ENCODE measurements around the gene CITED1. TPM values are rescaled to one million over a fixed set of nuclear protein-coding genes. Genes with fewer than 3 reads are reported as not detected.

Gene CITED1
- total RNA-seq, 1 donor from 2014 or later: not detected

- DNase-seq (ENCODE audit: low spot score) (no peak), ATAC-seq (peak; percentile 53)
Observed at GRCh38 chrX:72309297-72310071, 3.8 kb upstream of the CITED1 start.

- DNase-seq (ENCODE audit: low spot score) (peak; percentile 60), ATAC-seq (peak; percentile 76)
Observed at GRCh38 chrX:72308566-72309296, 3.0 kb upstream of the CITED1 start.

DNA sequence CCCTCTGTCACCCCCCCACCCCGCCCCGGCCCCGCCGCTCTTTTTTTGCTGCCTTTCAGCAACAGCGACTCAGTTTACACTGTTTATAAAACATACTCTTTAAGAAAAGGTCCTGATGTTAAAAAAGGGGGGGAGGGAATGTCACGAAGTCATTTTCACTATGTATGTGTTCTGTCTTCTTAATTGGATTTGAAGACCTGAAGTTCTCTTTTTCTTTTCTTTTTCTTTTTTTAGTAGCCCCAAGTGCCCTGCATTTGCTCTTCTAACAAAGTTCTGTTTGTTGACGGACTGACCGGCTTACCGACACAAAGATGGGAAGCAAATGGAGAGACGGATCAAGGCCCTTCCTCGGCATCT is 2.5 kb upstream of the CITED1 start:
- DNase-seq (ENCODE audit: low spot score) (no peak), ATAC-seq (no peak)

- DNase-seq (ENCODE audit: low spot score) (no peak), ATAC-seq (no peak)
Observed at GRCh38 chrX:72307646-72308051, 1.9 kb upstream of the CITED1 start.

DNA sequence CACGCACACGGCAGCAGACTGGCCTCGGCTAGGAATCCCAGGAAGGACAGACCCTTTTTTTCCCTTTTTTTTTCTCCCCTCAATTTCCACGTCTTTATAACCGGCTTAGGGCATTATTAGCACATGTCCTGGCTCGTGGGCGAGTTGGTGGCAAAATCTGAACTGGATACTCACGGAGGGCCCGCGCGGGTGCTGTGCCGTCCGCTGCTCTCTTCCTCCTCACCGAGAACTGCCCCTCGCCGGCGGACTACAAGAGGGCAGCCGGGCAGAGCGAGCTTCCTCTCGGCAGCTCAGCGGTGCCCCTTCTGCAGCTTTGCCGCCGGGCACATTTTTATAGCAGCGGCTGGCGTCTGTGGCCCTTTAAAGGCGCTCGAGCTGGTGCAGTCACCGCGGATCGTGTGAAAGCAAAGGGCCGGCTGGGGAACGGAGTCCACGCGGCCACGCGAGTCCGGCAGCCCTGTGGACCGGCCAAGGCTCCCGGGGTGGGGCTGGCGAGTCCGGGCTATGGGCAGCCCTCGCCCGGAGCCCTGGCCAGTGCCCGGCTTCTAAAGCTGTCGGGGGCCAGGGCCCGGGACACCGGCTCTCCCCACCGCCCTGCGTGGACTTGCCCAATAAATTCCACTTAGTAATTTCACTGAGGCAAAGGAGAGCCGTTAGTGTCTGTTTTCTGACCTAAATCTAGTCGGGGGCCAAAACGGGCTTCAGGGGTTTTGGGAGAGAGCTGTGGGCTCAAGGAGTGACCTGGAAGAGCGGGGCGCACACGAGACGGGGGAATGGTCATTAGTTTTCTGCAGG is 1.3 kb upstream of the CITED1 start:
- ATAC-seq: peak; percentile 82
- peak; percentile 57 for DNase-seq (ENCODE audit: low spot score)

- peak; percentile 7 for ATAC-seq
- no peak for DNase-seq (ENCODE audit: low spot score)
Observed at GRCh38 chrX:72306085-72306801, 529 bp upstream of the CITED1 start.

GRCh38 chrX:72304877-72305276 is 837 bp downstream of the CITED1 start:
- DNase-seq (ENCODE audit: low spot score) (no peak), ATAC-seq (no peak)

GRCh38 chrX:72301781-72302180 is 3.9 kb downstream of the CITED1 start:
- ATAC-seq (no peak), DNase-seq (ENCODE audit: low spot score) (no peak)

DNA sequence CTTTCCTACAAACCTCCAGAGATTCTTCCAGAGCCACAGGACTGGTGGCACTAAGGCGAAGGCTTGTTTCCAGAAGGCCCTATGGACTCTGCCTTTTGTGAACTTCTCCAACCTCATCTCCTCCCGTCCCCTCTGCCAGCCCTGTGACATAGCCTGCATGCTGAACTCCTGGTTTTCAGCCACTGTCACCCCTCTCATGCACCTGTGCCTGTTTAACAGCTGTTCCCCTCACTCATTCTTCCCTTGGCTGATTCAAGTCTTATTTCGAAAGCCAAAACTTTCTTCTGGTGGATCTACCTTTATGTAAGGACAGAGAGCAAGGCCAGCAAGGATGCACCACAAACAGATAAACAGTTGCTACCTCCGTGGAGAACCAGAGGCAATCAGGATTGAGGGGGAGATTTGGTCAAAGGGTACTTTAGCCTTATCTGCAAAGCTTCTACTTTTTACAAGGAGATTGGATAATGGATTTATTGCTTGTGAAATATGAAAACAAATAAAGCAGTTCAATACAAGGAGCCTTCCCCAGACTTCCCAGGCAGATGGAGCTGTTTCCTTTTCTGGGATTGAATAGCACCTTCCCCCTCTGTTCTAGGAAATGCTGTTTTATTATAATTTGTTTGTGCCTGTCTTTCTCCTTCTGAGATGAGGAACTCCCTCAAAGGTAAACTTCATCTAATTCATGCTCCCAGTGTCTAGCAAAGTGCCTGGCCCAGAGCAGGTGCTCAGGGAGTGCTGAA is 5.7 kb downstream of the CITED1 start:
- DNase-seq (ENCODE audit: low spot score) (no peak), ATAC-seq (no peak)

DNA sequence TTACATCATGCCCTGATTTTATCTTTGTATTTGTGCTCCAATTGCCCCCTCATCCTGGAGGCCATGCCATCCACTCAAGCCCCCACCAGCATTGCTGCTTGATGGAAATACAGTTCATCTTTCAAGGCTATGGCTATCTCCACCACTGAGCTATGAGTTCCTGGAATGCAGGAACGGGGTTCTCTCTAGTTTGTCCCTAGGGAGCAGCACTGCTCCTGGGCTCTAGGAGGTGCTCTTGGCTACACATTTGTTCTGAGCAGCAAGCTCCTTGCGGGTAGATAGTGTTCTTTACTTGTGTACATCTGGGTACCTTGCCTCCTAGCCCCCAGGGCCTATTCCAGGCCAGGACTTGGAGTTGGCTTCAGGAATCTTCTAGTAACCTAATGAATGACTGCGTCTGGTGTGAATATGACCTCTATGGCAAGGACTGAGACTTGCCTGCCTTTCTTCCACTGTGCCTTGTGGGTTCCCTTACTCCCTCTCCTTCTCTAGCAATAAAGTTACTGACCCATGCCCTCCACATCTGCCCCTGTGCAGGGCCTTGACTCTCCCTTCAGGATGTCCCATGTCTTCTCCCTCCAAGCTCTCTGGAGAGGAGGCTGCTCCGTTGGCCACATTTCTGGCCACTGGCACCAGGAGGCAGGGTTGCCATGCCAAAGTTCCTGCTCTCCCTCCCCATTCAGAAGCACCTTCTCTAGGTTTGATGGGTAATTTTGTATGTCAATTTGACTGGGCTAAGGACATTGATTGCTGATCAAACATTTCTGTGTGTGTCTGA is 7.6 kb downstream of the CITED1 start:
- ATAC-seq (peak; percentile 82), DNase-seq (ENCODE audit: low spot score) (no peak)

DNA sequence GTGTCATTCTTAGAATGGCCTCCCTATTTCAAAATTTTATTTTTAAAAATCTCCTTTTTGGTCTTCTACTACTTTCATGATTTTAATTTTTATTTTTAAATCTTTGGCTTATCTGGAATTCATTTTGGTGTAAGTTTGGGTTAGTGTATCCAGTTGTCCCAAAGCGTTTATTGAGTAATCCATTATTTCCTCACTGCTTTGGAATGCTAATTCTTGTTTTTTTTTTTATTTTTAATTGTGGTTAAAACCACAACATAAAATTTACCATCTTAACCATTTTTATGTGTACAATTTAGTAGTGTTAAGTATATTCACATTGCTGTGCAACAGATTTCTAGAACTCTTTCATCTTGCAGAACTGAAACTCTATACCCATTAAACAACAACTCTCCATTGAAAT is 8.7 kb downstream of the CITED1 start:
- no peak for ATAC-seq
- no peak for DNase-seq (ENCODE audit: low spot score)

- no peak for ATAC-seq
- DNase-seq (ENCODE audit: low spot score): no peak
Observed at GRCh38 chrX:72295745-72296144, 10.0 kb downstream of the CITED1 start.

- DNase-seq (ENCODE audit: low spot score): no peak
- ATAC-seq: no peak
Observed at GRCh38 chrX:72294497-72294896, 11.2 kb downstream of the CITED1 start.

GRCh38 chrX:72282302-72282701 is 23.4 kb downstream of the CITED1 start:
- ATAC-seq (no peak), DNase-seq (ENCODE audit: low spot score) (no peak)

DNA sequence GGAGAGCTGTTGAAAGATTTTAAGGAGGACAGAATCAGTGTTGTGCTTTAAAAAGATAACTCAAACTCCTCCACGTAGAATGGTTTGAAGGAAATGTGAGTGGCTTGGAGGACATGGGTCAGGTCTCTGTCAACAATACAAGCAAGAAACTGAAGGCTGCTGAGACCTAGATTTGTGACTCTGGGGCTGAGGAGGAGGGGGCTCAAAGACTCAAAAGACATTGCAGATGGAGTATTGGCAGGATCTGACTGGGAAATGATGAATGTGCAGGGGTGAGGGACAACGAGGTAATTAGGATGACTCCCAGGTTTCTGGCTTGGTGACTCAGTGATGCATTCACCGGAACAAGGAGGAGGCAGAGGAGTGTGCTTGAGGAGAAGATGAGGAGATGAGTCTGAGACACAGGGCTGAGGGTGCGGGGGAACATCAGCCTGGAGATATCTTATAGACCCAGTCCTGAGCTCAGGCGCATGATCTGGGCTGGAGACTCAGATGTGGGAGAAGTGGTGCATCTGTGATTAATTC is 25.3 kb downstream of the CITED1 start:
- DNase-seq (ENCODE audit: low spot score) (no peak), ATAC-seq (no peak)

- DNase-seq (ENCODE audit: low spot score) (no peak), ATAC-seq (no peak)
Observed at GRCh38 chrX:72276478-72276953, 29.2 kb downstream of the CITED1 start.

DNA sequence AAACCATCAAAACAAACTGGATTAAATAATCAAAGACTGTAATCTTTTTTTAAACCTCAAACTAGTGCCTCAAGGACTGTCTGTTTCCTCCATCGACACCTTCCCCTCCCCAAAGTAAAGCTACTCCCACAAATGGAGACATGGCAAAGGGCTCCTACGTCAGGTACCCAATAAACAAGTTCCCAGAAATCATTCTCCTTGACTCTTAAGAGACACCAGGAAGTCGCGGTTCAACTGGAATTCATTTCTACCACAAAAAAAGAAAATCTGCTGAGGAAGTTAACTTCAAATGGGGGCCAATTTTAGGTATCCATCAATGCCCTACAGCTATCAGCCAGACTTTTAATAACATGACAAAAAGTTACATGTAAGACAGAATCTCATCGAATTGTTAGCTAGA is 31.2 kb downstream of the CITED1 start:
- DNase-seq (ENCODE audit: low spot score) (no peak), ATAC-seq (no peak)

GRCh38 chrX:72273718-72274117 is 32.0 kb downstream of the CITED1 start:
- DNase-seq (ENCODE audit: low spot score) (no peak), ATAC-seq (no peak)

DNA sequence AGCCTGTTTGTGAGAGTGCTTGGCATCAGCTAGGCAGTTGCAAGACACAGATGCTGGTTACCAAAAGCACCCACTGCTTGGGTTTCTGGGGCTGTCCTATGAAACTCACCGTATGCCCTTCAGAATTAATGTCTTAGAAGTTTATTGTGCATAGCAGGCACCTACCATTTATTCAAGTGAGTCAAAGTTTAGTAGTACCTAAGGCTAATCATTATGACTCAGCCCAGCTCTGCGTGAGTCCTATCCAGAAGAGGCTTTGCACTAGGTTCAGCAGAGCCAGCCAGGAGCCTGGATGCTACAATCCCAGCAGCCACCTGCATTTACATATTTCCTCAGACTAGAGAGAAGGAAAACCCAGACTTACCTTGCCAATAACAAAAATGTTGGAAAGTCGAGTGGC is 32.8 kb downstream of the CITED1 start:
- no peak for DNase-seq (ENCODE audit: low spot score)
- no peak for ATAC-seq

All from left lobe of liver (tissue), 2 donors.